ENCODE data around the gene SLC6A2.
A peak's percentile ranks its signal among the peaks of the same experiment; 100 is the strongest.

GRCh38 chr16:55656691-55657092 lies 904 bp downstream of the SLC6A2 start:
- peak; percentile 42 for TF ChIP-seq EZH2phosphoT487 (IDR thresholded peaks at IDR 0.05)
- TF ChIP-seq, protein P1, sequence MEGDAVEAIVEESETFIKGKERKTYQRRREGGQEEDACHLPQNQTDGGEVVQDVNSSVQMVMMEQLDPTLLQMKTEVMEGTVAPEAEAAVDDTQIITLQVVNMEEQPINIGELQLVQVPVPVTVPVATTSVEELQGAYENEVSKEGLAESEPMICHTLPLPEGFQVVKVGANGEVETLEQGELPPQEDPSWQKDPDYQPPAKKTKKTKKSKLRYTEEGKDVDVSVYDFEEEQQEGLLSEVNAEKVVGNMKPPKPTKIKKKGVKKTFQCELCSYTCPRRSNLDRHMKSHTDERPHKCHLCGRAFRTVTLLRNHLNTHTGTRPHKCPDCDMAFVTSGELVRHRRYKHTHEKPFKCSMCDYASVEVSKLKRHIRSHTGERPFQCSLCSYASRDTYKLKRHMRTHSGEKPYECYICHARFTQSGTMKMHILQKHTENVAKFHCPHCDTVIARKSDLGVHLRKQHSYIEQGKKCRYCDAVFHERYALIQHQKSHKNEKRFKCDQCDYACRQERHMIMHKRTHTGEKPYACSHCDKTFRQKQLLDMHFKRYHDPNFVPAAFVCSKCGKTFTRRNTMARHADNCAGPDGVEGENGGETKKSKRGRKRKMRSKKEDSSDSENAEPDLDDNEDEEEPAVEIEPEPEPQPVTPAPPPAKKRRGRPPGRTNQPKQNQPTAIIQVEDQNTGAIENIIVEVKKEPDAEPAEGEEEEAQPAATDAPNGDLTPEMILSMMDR (IDR thresholded peaks at IDR 0.05) = no peak
- TF ChIP-seq EZH2 (IDR thresholded peaks at IDR 0.05) = peak; percentile 77

Measured in neural progenitor cell (in vitro differentiated cells).